Lower leg skin (tissue), 3 donors: Measurements from ENCODE around the gene ARHGAP27.

Source experiments
- POLR2A ChIP-seq, 2 donors: fragments of 450-650 bp; IDR thresholded peaks; one replicate each; pipeline ENCODE4 v1.6.1; 2016 to 2017; ENCODE audit warnings: antibody characterized with exemption in 2 of 2, mild to moderate bottlenecking in 1 of 2, moderate library complexity in 1 of 2
- TF ChIP-seq, protein P1 (sequence below), 3 donors: fragments of 450-650 bp; IDR thresholded peaks; one replicate each; pipeline ENCODE4 v1.5.1; 2016; ENCODE audit warnings: antibody characterized with exemption in 3 of 3, mild to moderate bottlenecking in 3 of 3, moderate library complexity in 2 of 3

DNA sequence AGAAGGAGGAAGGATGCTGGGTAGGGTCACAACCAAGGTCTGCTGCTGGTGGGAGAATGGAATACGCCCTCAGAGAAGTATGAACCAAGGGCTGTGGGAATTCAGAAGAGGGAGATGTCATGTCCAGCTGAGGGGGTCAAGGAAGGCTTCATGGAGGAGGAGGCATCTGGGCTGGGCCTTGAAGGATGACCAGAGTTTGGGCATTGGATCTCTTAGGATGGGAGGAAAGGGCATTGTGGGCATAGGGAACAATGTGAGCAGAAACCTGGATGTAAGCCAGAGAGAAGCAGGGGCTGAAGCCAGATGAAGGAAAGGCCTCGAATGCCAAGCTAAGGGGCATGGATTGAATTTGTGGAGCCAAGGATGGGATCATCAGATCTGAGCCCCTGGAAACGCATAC is 66.6 kb downstream of the ARHGAP27 start:
- TF ChIP-seq, protein P1, sequence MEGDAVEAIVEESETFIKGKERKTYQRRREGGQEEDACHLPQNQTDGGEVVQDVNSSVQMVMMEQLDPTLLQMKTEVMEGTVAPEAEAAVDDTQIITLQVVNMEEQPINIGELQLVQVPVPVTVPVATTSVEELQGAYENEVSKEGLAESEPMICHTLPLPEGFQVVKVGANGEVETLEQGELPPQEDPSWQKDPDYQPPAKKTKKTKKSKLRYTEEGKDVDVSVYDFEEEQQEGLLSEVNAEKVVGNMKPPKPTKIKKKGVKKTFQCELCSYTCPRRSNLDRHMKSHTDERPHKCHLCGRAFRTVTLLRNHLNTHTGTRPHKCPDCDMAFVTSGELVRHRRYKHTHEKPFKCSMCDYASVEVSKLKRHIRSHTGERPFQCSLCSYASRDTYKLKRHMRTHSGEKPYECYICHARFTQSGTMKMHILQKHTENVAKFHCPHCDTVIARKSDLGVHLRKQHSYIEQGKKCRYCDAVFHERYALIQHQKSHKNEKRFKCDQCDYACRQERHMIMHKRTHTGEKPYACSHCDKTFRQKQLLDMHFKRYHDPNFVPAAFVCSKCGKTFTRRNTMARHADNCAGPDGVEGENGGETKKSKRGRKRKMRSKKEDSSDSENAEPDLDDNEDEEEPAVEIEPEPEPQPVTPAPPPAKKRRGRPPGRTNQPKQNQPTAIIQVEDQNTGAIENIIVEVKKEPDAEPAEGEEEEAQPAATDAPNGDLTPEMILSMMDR (IDR thresholded peaks at IDR 0.05), result no peak
- no peak for TF ChIP-seq POLR2A (IDR thresholded peaks at IDR 0.05)
